HepG2 (cell line): Measurements from ENCODE around the gene PKMYT1. TPM values are rescaled to one million over a fixed set of nuclear protein-coding genes. Genes with fewer than 3 reads are reported as not detected.
A peak's percentile ranks its signal among the peaks of the same experiment; 100 is the strongest.

ENCODE experiments used
- ARHGAP35 ChIP-seq: sonication (generic); formaldehyde crosslinking; IDR thresholded peaks from 2 replicates; pipeline ENCODE4 v1.9.0; 2022; ENCODE audit warnings: mild to moderate bottlenecking, inconsistent platforms, moderate library complexity, missing genetic modification reagents, borderline replicate concordance
- E2F2 ChIP-seq: sonication (generic); formaldehyde crosslinking; IDR thresholded peaks from 2 replicates; pipeline ENCODE4 v1.4.0; 2020; ENCODE audit warnings: missing genetic modification reagents, borderline replicate concordance
- FOXK2 ChIP-seq: fragments of 450-650 bp; IDR thresholded peaks from 2 replicates; pipeline ENCODE4 v1.6.1; 2016
- NCOR1 ChIP-seq: fragments of 200-600 bp; sonication (generic); IDR thresholded peaks from 2 replicates; pipeline ENCODE4 v1.7.0; 2017; ENCODE audit warnings: antibody characterized with exemption, low read length, borderline replicate concordance
- NR1H2 ChIP-seq: sonication (generic); formaldehyde crosslinking; IDR thresholded peaks from 2 replicates; pipeline ENCODE4 v1.8.1; 2022; ENCODE audit warnings: low read depth, missing genetic modification reagents, borderline replicate concordance
- PAX8 ChIP-seq: sonication (generic); formaldehyde crosslinking; IDR thresholded peaks from 2 replicates; pipeline ENCODE4 v1.8.0; 2022; ENCODE audit warnings: mild to moderate bottlenecking, missing genetic modification reagents, borderline replicate concordance
- POLR2AphosphoS2 ChIP-seq: IDR thresholded peaks from 2 replicates; pipeline ENCODE4 v1.6.1; 2011; ENCODE audit warnings: low read depth, low read length, improper control_type of control experiment
- RFXAP ChIP-seq: sonication (generic); formaldehyde crosslinking; IDR thresholded peaks from 2 replicates; pipeline ENCODE4 v1.4.0; 2020; ENCODE audit warnings: missing genetic modification reagents, borderline replicate concordance
- TAF1 ChIP-seq: sonication (generic); formaldehyde crosslinking; IDR thresholded peaks from 2 replicates; pipeline ENCODE4 v1.4.0; 2020; ENCODE audit warnings: missing genetic modification reagents
- TAF15 ChIP-seq: fragments of 200-400 bp; formaldehyde crosslinking; IDR thresholded peaks from one replicate; pipeline ENCODE4 v1.6.1; 2018; ENCODE audit warnings: mild to moderate bottlenecking, low read depth, low read length; ENCODE audit not compliant: poor library complexity, severe bottlenecking
- TBX2 ChIP-seq: sonication (generic); formaldehyde crosslinking; IDR thresholded peaks from 2 replicates; pipeline ENCODE4 v1.5.0; 2020; ENCODE audit warnings: missing genetic modification reagents, mild to moderate bottlenecking, borderline replicate concordance
- TFDP2 ChIP-seq: sonication (generic); formaldehyde crosslinking; IDR thresholded peaks from 2 replicates; pipeline ENCODE4 v1.4.0; 2020; ENCODE audit warnings: missing genetic modification reagents
- ZMYM3 ChIP-seq: sonication (generic); formaldehyde crosslinking; IDR thresholded peaks from 2 replicates; pipeline ENCODE4 v1.5.1; 2020; ENCODE audit warnings: mild to moderate bottlenecking, missing genetic modification reagents
- ZNF142 ChIP-seq: sonication (generic); formaldehyde crosslinking; IDR thresholded peaks from 2 replicates; pipeline ENCODE4 v1.4.0; 2020; ENCODE audit warnings: missing genetic modification reagents
- ZNF160 ChIP-seq: sonication (generic); formaldehyde crosslinking; IDR thresholded peaks from 2 replicates; pipeline ENCODE4 v1.8.0; 2022; ENCODE audit warnings: mild to moderate bottlenecking, inconsistent platforms, missing genetic modification reagents
- ZNF225 ChIP-seq: sonication (generic); formaldehyde crosslinking; IDR thresholded peaks from 2 replicates; pipeline ENCODE4 v1.4.0; 2020; ENCODE audit warnings: mild to moderate bottlenecking, missing genetic modification reagents
- ZNF446 ChIP-seq: sonication (generic); formaldehyde crosslinking; IDR thresholded peaks from 2 replicates; pipeline ENCODE4 v1.5.0; 2020; ENCODE audit warnings: mild to moderate bottlenecking, missing genetic modification reagents
- ZNF790 ChIP-seq: sonication (generic); formaldehyde crosslinking; IDR thresholded peaks from 2 replicates; pipeline ENCODE4 v1.8.0; 2022; ENCODE audit warnings: missing genetic modification reagents, mild to moderate bottlenecking, borderline replicate concordance
- ZSCAN20 ChIP-seq: sonication (generic); formaldehyde crosslinking; IDR thresholded peaks from 2 replicates; pipeline ENCODE4 v1.4.0; 2020; ENCODE audit warnings: missing genetic modification reagents, mild to moderate bottlenecking, borderline replicate concordance
- ZSCAN30 ChIP-seq: sonication (generic); formaldehyde crosslinking; IDR thresholded peaks from 2 replicates; pipeline ENCODE4 v1.5.0; 2020; ENCODE audit warnings: mild to moderate bottlenecking, missing genetic modification reagents
- polyA plus RNA-seq, 8 experiments: library from polyadenylated mRNA; depleted of rRNA in 3 of 8; stranded (reverse) in 7 of 8; unstranded in 1 of 8; fragments of >200 nt; fragmentation: Illumina TruSeq in 4 of 8; extraction: Trizol in 4 of 8; gene quantifications; 2 replicates each; pipeline versions ENCODE4 v1.2.1 to v1.2.3, GENCODE V29; 2011 to 2016; ENCODE audit warnings: low read depth in 4 of 8, missing spikeins in 1 of 8, mixed read lengths in 1 of 8; ENCODE audit not compliant: insufficient read depth in 1 of 8
- total RNA-seq, 5 experiments: library from RNA; depleted of rRNA; stranded (reverse); fragments of >200 nt; fragmentation: Illumina TruSeq; extraction: Trizol; gene quantifications; 2 replicates each; pipeline ENCODE4 v1.2.3, GENCODE V29; 2016; ENCODE audit warnings: low read depth in 1 of 5

Gene PKMYT1
- total and polyA plus RNA-seq, 2 of the 13 experiments (the other 11 are each of a cell fraction or from before 2014, with no cell fraction given) = 7.0 to 27.8 TPM

- TF ChIP-seq PAX8 (no peak), ZNF790 (peak; percentile 39; the same call in 1 of the 2 replicates), RFXAP (0 out of 2 replicates have a peak, but pooled peaks have one; percentile 32), ZNF446 (no peak; the same call in 1 of the 2 replicates), NR1H2 (CRISPR knock-in tag) (no peak), POLR2AphosphoS2 (no peak), ARHGAP35 (CRISPR knock-in tag) (0 out of 2 replicates have a peak, but pooled peaks have one; percentile 26), TAF1 (peak; percentile 91), ZSCAN20 (CRISPR knock-in tag) (peak; percentile 34; the same call in 1 of the 2 replicates), TFDP2 (CRISPR knock-in tag) (peak; percentile 93), NCOR1 (no peak), E2F2 (CRISPR knock-in tag) (0 out of 2 replicates have a peak, but pooled peaks have one; percentile 61), ZSCAN30 (CRISPR knock-in tag) (0 out of 2 replicates have a peak, but pooled peaks have one; percentile 83), ZMYM3 (CRISPR knock-in tag) (no peak), ZNF142 (0 out of 2 replicates have a peak, but pooled peaks have one; percentile 53), TBX2 (peak; percentile 63; the same call in 1 of the 2 replicates), ZNF160 (no peak), ZNF225 (CRISPR knock-in tag) (peak; percentile 23), FOXK2 (no peak), TAF15 (no peak)
Measured at GRCh38 chr16:2980227-2981176, at the start of gene PKMYT1 (continued).
